ENCODE measurements around the gene CEMP1. TPM values are rescaled to one million over a fixed set of nuclear protein-coding genes. Genes with fewer than 3 reads are reported as not detected.
"Not testable (repeated sequence)": the region's sequence is repeated elsewhere in the genome, so short reads cannot be mapped to it uniquely, and the experiment has no call there.

The CEMP1 gene, protein sequence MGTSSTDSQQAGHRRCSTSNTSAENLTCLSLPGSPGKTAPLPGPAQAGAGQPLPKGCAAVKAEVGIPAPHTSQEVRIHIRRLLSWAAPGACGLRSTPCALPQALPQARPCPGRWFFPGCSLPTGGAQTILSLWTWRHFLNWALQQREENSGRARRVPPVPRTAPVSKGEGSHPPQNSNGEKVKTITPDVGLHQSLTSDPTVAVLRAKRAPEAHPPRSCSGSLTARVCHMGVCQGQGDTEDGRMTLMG
- polyA plus RNA-seq (2011; rRNA removed) (not detected in 2 replicates), polyA minus RNA-seq (2011; rRNA and poly(A)+ RNA removed) (not detected in 2 replicates)

DNA sequence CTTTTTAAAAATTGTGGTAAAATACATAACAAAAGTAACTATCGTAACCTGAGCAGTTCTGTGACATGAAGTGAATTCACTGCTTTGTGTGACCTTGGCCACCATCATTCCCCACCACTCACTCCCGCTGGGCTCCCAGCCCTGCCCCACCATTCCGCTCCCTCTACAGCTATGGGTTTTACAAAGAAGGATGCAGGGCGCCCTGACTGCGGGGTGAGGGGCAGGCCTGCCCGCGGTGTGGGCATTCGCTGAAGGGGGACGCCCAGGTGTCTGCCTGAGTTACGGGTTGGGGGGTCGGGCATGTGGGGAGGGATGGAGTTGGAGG lies at the start of gene CEMP1:
Gene CEMP1 (minus strand): TSS at position 38 of the 325 bp plus-strand sequence. CDS start 335 bp downstream, outside the sequence.
- TF ChIP-seq, protein P1, sequence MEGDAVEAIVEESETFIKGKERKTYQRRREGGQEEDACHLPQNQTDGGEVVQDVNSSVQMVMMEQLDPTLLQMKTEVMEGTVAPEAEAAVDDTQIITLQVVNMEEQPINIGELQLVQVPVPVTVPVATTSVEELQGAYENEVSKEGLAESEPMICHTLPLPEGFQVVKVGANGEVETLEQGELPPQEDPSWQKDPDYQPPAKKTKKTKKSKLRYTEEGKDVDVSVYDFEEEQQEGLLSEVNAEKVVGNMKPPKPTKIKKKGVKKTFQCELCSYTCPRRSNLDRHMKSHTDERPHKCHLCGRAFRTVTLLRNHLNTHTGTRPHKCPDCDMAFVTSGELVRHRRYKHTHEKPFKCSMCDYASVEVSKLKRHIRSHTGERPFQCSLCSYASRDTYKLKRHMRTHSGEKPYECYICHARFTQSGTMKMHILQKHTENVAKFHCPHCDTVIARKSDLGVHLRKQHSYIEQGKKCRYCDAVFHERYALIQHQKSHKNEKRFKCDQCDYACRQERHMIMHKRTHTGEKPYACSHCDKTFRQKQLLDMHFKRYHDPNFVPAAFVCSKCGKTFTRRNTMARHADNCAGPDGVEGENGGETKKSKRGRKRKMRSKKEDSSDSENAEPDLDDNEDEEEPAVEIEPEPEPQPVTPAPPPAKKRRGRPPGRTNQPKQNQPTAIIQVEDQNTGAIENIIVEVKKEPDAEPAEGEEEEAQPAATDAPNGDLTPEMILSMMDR (IDR thresholded peaks at IDR 0.05; ENCODE audit: insufficient read depth, low read depth, low read length) = no peak
- ChIA-PET CTCF (interaction anchor here (1.0 to 1.7 kb wide), 3 partner anchors 9 to 30 kb away, joined by 3 to 4 read pairs (median 3); partner anchors contain the start of gene AMDHD2), POLR2A (no interaction called here)
- no peak for DNase-seq (ENCODE audit: low read depth)
- Histone ChIP-seq H3K27me3 (ENCODE audit: control insufficient read depth, insufficient read depth, low read length) (no peaks in the 10 kb centered on the region), H3K4me3 (ENCODE audit: low read depth, low read length) (peak within 1 kb of the TSS; percentile 57), H3K36me3 (ENCODE audit: control insufficient read depth, insufficient read depth, low read length) (peaks cover 28% of the 10 kb centered on the region)

DNA sequence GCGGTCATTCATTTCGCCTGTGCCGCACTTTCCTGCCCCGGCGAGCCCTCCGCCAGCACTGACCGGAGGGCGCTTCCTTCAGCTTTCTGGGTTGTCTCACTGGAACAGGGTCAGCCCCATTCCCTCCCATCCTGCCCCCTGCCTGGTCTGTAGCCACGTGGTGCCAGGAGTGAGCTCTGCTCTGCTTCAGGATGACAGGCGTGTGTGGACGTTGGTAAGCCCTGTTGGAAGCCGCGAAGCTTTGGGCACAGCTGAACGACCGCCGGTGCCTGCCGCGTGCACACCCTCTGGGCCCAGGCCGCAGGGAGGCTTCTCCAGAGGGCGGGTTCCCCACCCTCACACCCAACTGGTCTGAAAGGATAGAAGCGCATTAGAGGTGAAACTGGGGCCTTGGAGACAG lies 49.6 kb upstream of the CEMP1 start:
- H3K4me3 ChIP-seq (ENCODE audit: low read depth, low read length); DNase-seq (ENCODE audit: low read depth); H3K27me3 ChIP-seq (ENCODE audit: control insufficient read depth, insufficient read depth, low read length); CTCF ChIA-PET; POLR2A ChIA-PET; H3K36me3 ChIP-seq (ENCODE audit: control insufficient read depth, insufficient read depth, low read length): not testable (repeated sequence)

DNA sequence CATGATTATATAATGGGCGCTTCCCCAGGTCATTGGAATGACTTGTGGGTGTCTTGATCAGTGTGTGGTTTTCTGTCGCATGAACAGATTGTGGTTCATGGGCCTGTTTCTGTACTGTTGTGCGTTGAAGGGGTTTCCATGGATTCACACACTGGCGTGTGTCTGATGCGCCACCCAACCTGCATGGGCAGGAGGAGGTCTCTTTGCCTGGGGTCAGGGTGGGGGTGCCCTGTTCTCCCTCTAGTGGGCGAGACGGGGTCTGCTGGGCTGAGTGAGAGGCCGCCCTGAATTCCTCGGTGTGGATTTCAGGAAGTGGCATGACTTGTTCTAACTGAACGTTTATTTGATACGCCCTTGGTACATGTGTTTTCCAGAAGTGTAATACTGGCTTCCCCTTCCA lies 48.9 kb upstream of the CEMP1 start:
- TF ChIP-seq, protein P1 (IDR thresholded peaks at IDR 0.05; ENCODE audit: insufficient read depth, low read depth, low read length) = peak; percentile 29

DNA sequence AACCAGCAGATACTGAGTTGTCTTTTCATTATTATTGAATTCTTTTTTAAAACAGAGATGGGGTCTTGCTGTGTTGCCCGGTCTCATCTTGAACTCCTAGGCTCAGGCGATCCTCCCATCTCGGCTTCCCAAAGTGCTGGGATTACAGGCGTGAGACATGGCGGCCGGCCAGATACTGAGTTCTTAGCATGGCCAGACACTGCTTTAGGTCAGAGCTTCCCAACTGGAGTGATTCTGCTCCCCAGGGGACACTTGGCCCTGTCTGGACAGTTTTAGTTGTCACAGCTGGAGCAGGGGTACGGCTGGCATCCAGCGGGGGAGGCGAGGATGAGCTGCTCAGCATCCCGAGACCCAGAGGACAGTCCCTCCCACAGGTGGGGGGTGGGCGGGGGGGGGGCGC lies 47.7 kb upstream of the CEMP1 start:
- CTCF ChIA-PET, POLR2A ChIA-PET: not testable (repeated sequence)

More for the DNA sequence above, 48.9 kb upstream of the CEMP1 start:
- H3K36me3 ChIP-seq (ENCODE audit: control insufficient read depth, insufficient read depth, low read length); H3K4me3 ChIP-seq (ENCODE audit: low read depth, low read length); CTCF ChIA-PET; H3K27me3 ChIP-seq (ENCODE audit: control insufficient read depth, insufficient read depth, low read length); POLR2A ChIA-PET: not testable (repeated sequence)
- peak; percentile 1 for DNase-seq (ENCODE audit: low read depth)

DNA sequence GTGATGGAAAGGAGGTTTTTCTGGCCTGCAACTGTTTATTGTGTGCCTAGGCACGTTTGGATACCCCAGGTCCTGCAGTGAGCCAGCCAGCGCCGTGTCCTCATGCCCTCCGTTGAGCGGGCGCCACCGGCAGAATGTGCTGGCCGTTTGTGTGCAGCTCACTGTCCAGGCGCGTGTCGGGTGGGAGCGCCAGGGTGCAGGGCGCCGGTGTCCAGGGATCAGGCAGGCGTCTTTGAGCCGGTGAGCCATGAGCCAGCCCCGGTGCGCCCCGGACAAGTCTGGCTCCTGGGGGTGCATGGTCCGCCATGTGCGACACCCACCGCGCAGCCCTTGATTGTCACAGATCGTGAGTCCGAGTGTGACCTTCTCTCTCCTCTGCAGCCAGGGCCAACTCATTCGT lies 45.8 kb upstream of the CEMP1 start:
- CTCF ChIA-PET = not testable (repeated sequence)

More for the DNA sequence above, 47.7 kb upstream of the CEMP1 start:
- H3K27me3 ChIP-seq (ENCODE audit: control insufficient read depth, insufficient read depth, low read length); H3K4me3 ChIP-seq (ENCODE audit: low read depth, low read length); H3K36me3 ChIP-seq (ENCODE audit: control insufficient read depth, insufficient read depth, low read length); DNase-seq (ENCODE audit: low read depth): not testable (repeated sequence)

DNA sequence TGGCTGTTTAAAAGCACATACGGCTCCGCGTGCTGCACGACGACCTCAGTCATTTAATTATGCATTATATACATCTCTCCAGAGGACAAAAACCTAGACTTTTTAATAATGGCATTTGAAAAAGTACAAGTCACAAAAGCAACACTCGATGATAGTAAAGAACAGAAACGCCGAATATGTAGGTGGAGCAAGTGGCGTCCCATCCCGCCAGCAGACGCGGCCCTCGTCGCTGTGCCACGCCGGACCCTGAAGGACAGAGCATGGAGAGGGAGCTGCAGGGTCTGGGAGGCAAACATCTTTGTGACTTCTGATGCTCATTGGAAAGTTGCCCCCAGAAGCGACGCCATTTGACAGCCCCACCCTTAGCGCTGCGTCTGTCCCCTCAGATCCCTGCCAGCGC lies 44.6 kb upstream of the CEMP1 start:
- CTCF ChIA-PET; H3K4me3 ChIP-seq (ENCODE audit: low read depth, low read length); POLR2A ChIA-PET: not testable (repeated sequence)

More for the DNA sequence above, 45.8 kb upstream of the CEMP1 start:
- DNase-seq (ENCODE audit: low read depth); H3K27me3 ChIP-seq (ENCODE audit: control insufficient read depth, insufficient read depth, low read length); H3K4me3 ChIP-seq (ENCODE audit: low read depth, low read length); POLR2A ChIA-PET; H3K36me3 ChIP-seq (ENCODE audit: control insufficient read depth, insufficient read depth, low read length): not testable (repeated sequence)

DNA sequence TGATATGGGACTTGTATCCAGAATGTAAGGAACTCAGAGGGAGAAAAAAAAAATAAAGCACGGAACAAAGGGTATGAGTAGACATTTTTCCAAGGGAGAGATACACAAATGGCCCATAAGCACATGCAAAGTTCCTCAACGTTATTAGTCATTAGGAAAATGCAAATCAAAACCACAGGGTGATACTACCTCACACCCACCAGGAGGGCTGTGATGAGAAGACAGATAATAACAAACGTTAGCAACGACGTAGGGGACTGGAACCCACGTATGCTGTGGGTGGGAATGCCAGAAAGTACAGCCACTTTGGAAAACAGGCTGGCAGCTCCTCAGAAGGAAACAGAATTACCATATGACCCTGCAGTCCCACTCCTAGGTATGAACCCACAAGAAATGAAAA lies 41.5 kb upstream of the CEMP1 start:
- H3K4me3 ChIP-seq (ENCODE audit: low read depth, low read length); POLR2A ChIA-PET; CTCF ChIA-PET; H3K36me3 ChIP-seq (ENCODE audit: control insufficient read depth, insufficient read depth, low read length); H3K27me3 ChIP-seq (ENCODE audit: control insufficient read depth, insufficient read depth, low read length); DNase-seq (ENCODE audit: low read depth): not testable (repeated sequence)

More for the DNA sequence above, 44.6 kb upstream of the CEMP1 start:
- H3K36me3 ChIP-seq (ENCODE audit: control insufficient read depth, insufficient read depth, low read length); DNase-seq (ENCODE audit: low read depth); H3K27me3 ChIP-seq (ENCODE audit: control insufficient read depth, insufficient read depth, low read length): not testable (repeated sequence)

DNA sequence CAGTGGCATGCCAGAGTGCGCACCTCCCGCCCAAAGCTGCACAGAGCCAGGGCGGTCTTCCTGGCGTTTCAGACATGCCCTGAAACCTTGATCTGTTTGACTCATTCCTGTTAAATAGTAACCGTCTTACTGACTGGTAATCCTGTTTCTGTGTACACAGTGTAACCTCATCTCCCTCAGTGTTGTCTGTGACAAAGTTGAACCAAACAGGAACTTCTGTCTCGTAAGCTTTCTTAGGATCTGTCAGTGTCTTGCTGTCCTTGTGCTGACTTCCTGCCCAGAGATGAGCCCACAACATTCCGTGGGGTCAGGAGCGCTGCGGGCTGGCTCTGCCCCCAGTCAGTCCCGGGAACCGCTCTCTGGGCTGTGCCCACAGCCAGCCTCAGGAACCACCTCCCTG lies 37.4 kb upstream of the CEMP1 start:
- H3K4me3 ChIP-seq (ENCODE audit: low read depth, low read length); POLR2A ChIA-PET; H3K27me3 ChIP-seq (ENCODE audit: control insufficient read depth, insufficient read depth, low read length); CTCF ChIA-PET; H3K36me3 ChIP-seq (ENCODE audit: control insufficient read depth, insufficient read depth, low read length); DNase-seq (ENCODE audit: low read depth): not testable (repeated sequence)

DNA sequence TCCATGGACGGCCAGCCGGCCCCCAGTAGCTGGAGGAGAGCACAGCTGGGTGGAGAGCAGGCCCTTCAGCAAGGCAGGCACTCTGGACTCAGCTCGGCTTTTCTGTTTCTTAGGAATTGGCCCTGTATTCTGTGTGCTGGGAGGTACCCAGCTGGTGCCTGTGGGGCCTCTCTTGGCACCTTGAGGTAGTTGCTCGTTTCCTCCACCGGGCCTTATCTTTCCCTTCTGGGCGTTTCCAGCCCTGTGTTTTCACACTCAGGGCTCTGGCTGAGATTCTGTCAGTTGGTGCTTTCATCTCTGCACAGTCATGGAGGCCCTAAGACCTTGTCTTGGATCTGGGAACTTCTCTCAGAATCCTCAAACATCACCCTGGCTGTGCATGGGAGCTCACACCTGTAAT lies 36.3 kb upstream of the CEMP1 start:
- CTCF ChIA-PET; POLR2A ChIA-PET; H3K4me3 ChIP-seq (ENCODE audit: low read depth, low read length); DNase-seq (ENCODE audit: low read depth); H3K36me3 ChIP-seq (ENCODE audit: control insufficient read depth, insufficient read depth, low read length); H3K27me3 ChIP-seq (ENCODE audit: control insufficient read depth, insufficient read depth, low read length): not testable (repeated sequence)

All from BJ (cell line).